Epithelial cell of proximal tubule (primary cell): ENCODE results near the gene CHMP4B. TPM values are rescaled to one million over a fixed set of nuclear protein-coding genes. Genes with fewer than 3 reads are reported as not detected.

Experiments
- DNase-seq: peaks from one replicate; pipeline ENCODE4 v3.0.0-alpha.2; 2011; ENCODE audit warnings: low read depth
- H3K4me3 ChIP-seq: 2 replicates; pipeline ENCODE4 v1.5.1; 2011; ENCODE audit warnings: low read depth, mild to moderate bottlenecking, low read length
- total RNA-seq: library from RNA; depleted of rRNA; stranded (reverse); fragments of >200 nt; gene quantifications from 2 replicates; pipeline ENCODE4 v1.2.3, GENCODE V29; 2015
- TF ChIP-seq, protein P1 (sequence below): conservative IDR thresholded peaks from 2 replicates; pipeline ENCODE4 v1.5.1; 2012; ENCODE audit warnings: low read depth, mild to moderate bottlenecking, low read length

CHMP4B gene
- total RNA-seq, 1 donor from 2014 or later, result 41.3 TPM

DNA sequence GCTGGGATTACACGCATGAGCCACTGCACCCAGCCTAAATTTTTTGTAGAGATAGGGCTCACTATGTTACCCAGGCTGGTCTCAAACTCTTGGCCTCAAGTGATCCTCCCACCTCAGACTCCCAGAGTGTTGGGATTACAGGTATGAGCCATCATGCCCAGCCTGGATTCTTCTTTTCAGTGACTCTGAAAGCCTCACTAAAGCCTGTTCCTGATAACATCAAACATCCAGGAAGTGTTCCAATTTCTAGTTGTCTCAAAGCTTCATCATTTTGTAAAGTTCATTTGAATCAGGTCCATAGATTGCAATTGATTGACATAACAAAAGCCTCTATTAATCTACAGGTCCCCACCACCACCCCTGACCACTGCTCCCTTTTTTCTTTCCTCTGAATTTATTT lies 29.2 kb upstream of the CHMP4B start:
- no peak overlapping the region for H3K4me3 ChIP-seq
- no peak for DNase-seq
- TF ChIP-seq, protein P1, sequence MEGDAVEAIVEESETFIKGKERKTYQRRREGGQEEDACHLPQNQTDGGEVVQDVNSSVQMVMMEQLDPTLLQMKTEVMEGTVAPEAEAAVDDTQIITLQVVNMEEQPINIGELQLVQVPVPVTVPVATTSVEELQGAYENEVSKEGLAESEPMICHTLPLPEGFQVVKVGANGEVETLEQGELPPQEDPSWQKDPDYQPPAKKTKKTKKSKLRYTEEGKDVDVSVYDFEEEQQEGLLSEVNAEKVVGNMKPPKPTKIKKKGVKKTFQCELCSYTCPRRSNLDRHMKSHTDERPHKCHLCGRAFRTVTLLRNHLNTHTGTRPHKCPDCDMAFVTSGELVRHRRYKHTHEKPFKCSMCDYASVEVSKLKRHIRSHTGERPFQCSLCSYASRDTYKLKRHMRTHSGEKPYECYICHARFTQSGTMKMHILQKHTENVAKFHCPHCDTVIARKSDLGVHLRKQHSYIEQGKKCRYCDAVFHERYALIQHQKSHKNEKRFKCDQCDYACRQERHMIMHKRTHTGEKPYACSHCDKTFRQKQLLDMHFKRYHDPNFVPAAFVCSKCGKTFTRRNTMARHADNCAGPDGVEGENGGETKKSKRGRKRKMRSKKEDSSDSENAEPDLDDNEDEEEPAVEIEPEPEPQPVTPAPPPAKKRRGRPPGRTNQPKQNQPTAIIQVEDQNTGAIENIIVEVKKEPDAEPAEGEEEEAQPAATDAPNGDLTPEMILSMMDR, result no peak

DNA sequence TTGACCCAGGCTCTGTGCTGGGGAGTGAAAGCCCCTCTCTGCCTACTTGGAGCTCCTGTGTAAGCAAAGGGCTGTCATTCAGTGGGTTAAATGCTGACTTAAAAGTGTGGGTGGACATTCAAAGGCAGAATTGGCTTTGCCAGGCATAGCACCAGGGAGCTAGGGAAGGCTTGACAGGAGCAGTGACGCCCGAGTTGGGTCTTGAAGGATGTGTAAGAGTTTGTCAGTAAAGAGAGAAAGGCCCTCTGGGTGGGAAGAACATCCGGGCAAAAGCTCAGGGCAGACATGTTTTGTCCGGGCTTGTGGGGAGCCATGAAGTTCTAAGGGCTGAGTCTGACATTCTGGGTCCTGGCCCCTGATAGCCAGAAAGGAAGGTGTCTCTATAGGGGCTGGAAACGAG lies 27.9 kb upstream of the CHMP4B start:
- TF ChIP-seq, protein P1, result no peak
- no peak for DNase-seq

DNA sequence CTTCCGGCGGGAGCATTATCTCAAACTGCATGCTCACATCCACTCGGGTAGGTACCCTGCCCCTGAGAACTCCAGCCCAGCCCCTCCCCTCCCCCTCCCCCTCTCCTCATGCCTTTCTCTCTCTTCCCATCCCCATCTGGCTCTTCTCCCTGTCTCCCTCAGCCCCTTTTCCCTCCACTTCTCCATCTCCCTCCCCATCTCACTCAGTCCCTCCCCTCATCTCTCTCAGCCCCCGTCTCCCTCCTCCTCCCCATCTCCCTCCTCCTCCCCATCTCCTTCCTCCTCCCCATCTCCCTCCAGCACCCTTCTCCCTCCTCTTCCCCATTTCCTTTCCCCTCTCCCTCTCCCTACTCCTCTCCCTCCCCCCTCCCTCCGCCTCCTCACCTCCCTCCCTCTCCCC lies 27.3 kb upstream of the CHMP4B start:
- TF ChIP-seq, protein P1, result no peak
- no peak overlapping the region for H3K4me3 ChIP-seq
- no peak for DNase-seq

More for the DNA sequence above, 27.9 kb upstream of the CHMP4B start:
- no peak overlapping the region for H3K4me3 ChIP-seq

DNA sequence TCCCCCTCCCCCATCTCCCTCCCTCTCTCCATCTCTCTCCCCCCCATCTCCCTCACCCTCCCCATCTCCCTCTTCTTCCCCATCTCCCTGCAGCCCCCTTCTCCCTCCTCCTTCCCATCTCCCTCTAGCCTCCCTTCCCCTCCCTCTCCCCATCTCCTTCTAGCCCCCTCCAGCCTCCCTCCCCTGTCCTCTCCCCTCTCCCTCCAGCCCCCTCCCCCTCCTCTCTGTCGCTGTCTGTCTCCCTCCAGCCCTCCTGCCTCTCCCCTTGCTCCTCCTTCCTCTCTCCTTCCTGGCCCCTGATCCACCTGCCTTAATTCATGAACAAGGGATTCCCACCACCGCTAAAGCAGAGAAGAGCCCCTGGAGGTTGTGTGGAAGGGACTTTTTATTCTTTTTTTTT lies 26.9 kb upstream of the CHMP4B start:
- no peak for DNase-seq
- H3K4me3 ChIP-seq, result no peak overlapping the region
- TF ChIP-seq, protein P1, result no peak

DNA sequence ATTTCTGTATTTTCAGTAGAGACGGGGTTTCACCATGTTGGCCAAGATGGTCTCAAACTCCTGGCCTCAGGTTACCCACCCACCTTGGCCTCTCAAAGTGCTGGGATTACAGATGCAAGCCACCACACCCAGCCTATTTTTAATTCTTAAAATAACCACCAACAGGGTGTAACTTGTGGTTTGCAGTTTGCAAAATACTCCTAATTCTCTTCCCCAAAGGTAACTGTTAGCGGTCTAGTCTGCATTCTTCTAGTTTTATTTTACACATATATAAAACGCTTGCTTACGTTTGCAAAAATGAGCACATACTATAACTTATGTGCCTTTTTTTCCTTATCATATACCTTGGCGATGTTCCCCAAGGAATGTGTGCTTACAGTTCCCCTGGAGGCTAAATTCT lies 25.6 kb upstream of the CHMP4B start:
- TF ChIP-seq, protein P1, result no peak
- DNase-seq, result no peak
- no peak overlapping the region for H3K4me3 ChIP-seq

DNA sequence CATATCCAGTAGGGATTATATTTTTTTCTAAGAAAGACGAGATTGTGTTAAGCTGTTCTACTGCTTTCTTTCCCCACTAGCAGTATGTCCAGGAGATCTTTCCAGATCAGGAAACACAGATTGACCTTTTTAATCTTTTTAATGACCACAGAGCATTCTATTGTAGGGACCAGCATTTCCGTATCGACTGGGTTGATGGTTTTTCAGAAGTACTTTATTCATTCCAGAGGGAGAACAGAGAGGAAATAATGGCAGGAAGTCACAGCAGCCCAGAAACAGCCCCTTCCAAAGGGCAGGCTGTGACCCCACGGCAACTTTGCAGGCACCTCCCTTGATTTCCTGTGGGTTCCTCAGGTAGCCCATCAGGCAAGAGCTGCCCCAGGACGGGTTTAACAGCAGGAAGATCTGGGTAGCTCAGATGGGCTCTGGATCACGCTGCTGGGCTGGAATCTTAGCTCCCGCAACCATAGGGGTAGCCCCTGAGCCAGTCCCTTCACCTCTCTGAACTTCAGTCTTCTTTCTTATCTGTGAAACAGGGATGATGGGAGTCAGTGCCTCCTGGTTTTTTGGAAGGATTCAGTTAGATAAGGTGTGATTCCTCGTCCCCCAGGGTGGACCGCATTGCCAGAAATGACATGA lies 23.8 kb upstream of the CHMP4B start:
- TF ChIP-seq, protein P1, result no peak
- H3K4me3 ChIP-seq, result no peak overlapping the region
- no peak for DNase-seq

DNA sequence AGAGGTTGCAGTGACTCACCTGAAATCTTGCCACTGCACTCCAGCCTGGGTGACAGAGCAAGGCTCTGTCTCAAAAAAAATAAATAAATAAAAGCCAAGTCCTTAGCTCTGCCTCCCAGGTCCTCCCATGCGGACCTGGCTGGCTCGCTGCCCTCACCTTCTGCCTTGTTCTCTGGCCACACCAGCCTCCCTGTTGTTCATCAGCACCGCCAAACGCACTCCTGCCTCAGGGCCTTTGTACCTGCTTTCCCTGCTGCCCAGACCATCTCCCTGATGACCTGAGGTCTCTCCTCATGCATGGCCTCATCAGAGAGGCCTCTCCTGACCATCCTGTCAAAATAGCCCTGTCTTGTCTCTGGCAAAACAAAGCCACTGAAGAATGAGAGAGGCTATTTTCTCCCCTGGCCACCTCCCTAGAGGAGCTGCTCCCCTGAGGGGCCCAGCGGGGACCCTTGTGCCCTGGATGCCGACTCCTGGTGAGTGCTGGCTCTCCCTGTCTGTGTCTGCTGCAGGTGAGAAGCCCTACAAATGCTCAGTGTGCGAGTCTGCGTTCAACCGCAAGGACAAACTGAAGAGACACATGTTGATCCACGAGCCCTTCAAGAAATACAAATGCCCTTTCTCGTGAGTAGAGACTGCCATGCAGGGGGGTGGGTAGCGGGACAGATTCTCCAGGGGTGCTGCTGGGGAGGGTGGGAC lies 22.6 kb upstream of the CHMP4B start:
- TF ChIP-seq, protein P1, result no peak
- DNase-seq, result no peak
- H3K4me3 ChIP-seq, result no peak overlapping the region
